LNCaP clone FGC (cell line): ENCODE data around the gene ZNF526.
"Not testable (repeated sequence)": the region's sequence is repeated elsewhere in the genome, so short reads cannot be mapped to it uniquely, and the experiment has no call there.

ENCODE experiments used
- DNase-seq: peaks from one replicate; pipeline ENCODE4 v3.0.0-alpha.2; 2011; ENCODE audit warnings: low read depth
- H3K4me3 ChIP-seq: 2 replicates; pipeline ENCODE4 v1.5.1; 2011; ENCODE audit warnings: mild to moderate bottlenecking, low read depth, low read length, control low read depth
- CTCF ChIP-seq: IDR thresholded peaks from 2 replicates; pipeline ENCODE4 v1.5.1; 2012; ENCODE audit warnings: mild to moderate bottlenecking; ENCODE audit not compliant: control insufficient read depth, insufficient read depth; ENCODE audit errors: extremely low read depth

Gene ZNF526

GRCh38 chr19:42254089-42254849, 34.2 kb downstream of the ZNF526 start:
- no peak for DNase-seq
- TF ChIP-seq CTCF, result no peak
- peak overlapping the region; percentile 82 for H3K4me3 ChIP-seq

- no peak for TF ChIP-seq CTCF
- no peak for DNase-seq
Measured at GRCh38 chr19:42254850-42255765, 35.0 kb downstream of the ZNF526 start, which contains the start of gene ERF. Gene ERF (minus strand): TSS chr19:42255128. CDS start chr19:42254999, 129 bp downstream.

GRCh38 chr19:42255766-42256745, 35.9 kb downstream of the ZNF526 start:
- no peak for DNase-seq
- peak overlapping the region; percentile 43 for H3K4me3 ChIP-seq
- no peak for TF ChIP-seq CTCF

More at GRCh38 chr19:42254850-42255765, 35.0 kb downstream of the ZNF526 start, which contains the start of gene ERF:
- H3K4me3 ChIP-seq, result peak within 1 kb of the TSS; percentile 82

- not testable (repeated sequence) for H3K4me3 ChIP-seq, DNase-seq
Measured at GRCh38 chr19:42257842-42258241, 37.7 kb downstream of the ZNF526 start.

- DNase-seq, result no peak
- H3K4me3 ChIP-seq, result no peak overlapping the region
- no peak for TF ChIP-seq CTCF
Measured at GRCh38 chr19:42261763-42262162, 41.7 kb downstream of the ZNF526 start.

GRCh38 chr19:42266105-42266504, 46.0 kb downstream of the ZNF526 start:
- not testable (repeated sequence) for H3K4me3 ChIP-seq, DNase-seq

GRCh38 chr19:42266928-42267603, 47.0 kb downstream of the ZNF526 start:
- H3K4me3 ChIP-seq, DNase-seq: not testable (repeated sequence)
